ENCODE measurements around the gene MICOS13.

MICOS13 gene

DNA sequence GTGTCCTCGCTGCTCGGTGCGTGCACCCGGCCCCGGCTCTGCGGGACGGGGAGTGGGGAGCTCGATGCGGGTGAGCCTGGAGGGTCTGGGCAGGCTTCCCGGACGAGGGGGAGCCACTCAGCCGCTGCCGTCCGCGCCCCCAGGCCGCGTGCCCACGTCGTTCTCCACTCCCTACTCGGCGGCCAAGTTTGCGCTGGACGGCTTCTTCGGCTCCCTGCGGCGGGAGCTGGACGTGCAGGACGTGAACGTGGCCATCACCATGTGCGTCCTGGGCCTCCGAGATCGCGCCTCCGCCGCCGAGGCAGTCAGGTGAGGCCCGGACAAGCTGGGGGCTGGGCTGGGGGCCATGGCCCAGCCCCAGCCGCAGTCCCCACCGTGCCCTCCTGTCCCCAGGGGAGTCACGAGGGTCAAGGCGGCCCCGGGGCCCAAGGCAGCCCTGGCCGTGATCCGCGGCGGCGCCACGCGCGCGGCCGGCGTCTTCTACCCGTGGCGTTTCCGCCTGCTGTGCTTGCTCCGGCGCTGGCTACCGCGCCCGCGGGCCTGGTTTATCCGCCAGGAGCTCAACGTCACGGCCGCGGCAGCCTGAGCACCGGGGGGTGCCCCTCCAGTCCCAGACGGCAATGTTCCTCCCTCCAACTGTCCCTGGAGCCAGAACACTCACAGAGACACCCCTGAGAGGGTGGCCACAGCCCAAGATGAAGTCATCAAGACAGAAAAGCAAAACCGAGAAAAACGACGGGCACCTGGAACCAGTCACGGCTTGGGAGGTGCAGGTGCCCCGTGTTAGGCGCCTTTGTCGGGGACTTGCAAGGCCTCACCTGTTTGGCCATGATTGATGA lies 7.3 kb upstream of the MICOS13 start:
- no peak for DNase-seq

DNA sequence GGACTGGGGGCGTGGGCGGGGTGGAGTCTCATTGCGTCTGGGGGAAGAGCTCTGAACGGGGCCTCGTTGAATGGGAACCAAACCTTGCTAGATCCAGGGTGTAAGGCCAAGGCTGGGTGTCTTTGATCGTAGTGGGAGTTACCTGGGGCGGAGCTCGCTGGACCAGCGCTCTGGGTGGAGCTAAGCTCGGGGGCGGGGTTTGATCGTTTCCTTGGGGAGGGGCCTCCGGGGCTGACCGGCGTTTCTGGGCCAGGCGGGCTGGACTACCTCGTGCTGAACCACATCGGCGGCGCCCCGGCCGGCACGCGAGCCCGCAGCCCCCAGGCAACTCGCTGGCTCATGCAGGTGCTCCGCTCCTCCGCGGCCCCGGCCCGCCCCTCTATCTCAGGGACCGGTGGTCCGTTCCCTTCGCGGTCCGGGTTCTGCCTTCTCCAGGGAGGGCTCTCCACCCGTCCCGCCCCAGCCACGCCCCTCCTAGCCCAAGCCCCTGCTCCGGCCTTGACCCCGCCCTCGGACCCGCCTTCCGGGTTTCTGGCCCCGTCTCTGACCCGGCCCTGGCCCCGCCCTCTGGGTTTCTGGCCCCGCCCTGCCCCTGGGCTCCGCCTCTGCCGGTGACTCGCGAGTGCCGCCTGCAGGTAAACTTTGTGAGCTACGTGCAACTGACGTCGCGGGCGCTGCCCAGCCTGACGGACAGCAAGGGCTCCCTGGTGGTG lies 6.5 kb upstream of the MICOS13 start:
- DNase-seq, result peak; percentile 98

DNA sequence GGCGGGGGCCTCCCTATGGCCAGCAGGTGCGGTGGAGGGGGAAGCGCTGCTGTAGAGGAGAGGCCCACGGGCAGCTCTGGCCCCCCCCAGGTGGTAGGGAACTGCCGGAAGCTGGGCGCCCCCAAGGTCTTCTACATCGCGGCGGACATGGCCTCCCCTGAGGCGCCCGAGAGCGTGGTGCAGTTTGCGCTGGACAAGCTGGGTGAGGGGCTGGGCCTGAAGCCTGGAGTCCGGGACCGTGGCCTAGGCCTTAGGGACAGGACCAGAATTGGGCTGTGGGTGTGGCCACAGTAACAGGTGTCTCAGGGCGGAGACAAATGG lies 6.0 kb upstream of the MICOS13 start:
- no peak for DNase-seq

DNA sequence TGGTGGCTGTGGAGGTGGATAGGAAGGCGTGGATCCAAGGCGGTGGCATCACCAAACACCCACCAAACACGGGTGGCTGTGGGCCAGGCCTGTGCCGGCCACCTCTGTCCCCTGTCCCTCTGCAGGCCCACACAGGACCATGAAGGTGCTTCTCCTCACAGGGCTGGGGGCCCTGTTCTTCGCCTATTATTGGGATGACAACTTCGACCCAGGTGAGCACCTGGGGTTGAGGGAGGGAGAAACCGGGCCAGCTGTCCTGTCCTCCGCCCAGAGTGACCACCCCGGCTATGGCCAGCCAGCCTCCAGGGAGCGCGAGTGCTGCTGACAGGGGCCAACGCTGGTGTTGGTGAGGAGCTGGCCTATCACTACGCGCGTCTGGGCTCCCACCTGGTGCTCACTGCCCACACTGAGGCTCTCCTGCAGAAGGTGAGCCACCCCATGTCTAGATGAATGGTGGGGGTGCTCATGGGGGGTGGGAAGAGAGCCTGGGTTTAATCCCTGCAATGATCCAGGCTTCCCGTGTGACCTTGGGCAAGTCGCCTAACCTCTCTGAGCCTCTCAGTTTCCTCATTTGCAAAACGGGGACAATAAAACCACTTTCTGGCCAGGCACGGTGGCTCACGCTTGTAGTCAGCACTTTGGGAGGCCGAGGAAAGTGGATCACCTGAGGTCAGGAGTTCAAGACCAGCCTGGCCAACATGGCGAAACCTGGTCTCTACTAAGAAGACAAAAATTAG lies 4.5 kb upstream of the MICOS13 start:
- DNase-seq, result no peak

DNA sequence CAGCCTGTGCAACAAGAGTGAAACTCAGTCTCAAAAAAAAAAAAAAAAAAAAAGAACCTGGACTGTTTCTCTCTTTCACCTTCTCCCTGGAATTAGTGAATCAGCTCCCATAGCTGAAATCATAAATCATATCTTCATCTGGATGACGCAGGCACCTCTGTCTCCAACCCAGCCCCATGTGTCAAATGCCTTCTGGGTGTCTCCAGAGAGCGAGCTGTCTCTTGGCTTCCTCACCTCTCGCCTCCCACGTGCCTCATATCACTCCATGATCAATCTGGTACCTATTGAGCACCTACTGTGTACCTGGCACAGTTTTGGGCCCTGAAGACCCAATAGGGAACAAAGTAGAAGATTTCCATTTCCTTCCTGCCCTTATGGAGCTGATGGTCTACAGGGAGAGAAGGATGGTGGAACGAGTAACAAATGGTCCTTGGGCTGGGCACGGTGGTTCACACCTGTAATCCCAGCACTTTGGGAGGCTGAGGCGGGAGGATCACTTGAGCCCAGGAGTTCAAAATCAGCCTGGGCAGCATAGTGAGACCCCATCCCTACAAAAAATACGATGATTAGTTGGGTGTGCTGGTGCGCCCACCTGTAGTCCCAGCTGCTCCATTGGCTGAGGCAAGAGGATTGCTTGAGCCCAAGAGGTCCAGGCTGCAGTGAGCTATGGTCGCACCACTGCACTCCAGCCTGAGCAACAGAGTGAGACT lies 3.0 kb upstream of the MICOS13 start:
- no peak for DNase-seq

DNA sequence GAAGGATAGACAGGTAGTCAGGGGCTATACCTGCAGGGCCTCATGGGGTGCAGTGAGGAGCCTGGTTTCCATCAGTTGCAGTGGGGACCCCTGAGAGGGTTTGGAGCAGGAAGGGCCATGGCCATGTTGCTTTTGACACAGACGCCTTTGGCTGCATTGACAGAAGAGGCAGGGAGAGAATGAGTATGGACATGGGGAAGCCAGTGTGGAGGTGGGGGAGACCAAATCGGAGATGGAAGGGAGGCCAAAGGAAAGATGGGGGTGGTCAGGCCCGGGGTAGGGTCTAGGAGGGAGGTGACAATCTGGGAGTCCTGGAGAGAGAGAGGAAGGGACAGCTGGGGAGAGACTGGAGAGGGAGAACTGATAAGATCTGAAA lies 1.8 kb upstream of the MICOS13 start:
- DNase-seq, result no peak

DNA sequence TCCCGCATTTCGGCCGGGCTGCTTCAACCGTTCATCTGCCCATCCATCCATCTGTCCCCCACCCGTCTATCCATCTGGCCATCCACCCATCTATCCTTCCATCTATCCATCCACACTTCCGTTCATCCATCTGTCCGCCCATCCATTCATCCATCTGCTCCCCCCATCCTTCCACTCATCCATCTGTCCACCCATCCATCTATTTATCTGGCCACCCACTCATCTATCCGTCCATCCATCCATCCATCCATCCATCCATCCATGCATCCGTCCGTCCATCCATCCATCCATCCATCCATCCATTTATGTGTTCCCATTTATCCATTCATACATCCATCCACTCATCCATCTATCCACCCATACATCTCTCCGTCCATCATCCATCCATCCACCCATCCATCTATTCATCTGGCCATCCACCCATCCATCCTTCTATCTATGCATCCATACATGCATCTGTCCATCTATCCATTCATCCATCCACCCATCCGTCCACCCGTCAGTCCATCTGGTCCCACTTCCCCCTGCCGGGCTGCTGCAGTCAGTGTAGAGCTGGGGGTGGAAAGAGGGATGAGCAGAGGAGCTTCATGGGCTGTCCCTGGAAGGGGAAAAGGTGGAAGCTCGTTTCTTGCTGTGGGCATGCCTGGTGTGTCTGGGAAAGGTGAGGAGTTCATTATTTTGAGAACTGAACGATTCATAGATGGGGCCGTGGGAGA lies 1.2 kb upstream of the MICOS13 start:
- DNase-seq, result no peak

DNA sequence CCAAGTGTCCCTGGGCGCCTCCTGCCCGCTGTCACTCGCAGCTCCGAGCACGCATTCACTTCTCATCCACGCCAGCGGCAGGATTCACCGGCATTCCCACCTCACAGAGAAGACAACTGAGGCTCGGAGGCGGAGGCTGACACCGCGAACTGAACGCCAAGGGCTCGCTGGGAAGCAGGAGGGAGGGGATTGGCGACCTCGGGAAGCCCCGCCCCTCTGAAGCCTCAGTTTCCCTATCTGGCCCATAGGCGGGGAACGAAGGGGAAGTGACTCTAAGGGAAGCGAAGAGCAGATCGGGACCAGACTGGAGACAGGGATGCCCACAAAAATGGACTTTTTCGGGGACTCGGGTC lies 256 bp downstream of the MICOS13 start:
- DNase-seq, result peak in 1 of 2 donors; percentile 32

DNA sequence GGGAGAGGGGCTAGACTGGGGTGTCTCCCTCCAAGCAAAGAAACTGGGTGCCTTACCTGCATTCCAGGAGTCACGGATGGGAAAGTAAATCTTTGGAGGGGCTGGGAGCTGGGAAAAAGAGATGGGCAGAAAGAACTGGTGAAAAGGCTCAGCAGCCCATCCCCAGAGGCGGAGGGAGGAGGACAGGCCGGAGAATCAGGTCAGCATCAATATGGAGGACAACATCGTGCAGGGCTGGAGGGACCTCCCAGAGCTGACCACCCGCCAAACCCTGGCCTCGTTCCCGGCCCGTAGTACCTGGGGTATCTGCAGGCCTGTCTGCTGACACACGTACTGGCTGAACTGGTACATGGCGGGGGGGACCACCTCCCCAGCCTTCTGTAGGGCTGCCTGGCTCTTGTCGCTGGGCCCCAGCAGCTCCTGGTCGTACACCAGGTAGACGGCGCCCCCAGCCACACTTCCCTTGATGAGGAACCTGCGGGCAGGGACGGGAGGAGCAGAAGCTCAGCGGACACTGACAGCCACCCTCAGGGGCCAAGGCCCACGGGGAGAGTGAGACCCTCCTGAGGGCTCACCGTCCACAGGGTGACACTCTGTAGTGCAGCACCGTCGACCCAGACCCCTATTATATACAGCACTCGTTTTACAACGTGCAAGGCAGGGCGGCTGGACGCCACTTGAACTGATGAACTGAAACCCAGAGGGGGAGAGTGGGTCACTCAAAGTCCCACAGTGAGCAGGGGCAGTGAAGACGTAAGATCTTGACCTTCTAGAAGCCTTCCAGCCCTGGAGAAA lies 830 bp downstream of the MICOS13 start:
- DNase-seq, result no peak

DNA sequence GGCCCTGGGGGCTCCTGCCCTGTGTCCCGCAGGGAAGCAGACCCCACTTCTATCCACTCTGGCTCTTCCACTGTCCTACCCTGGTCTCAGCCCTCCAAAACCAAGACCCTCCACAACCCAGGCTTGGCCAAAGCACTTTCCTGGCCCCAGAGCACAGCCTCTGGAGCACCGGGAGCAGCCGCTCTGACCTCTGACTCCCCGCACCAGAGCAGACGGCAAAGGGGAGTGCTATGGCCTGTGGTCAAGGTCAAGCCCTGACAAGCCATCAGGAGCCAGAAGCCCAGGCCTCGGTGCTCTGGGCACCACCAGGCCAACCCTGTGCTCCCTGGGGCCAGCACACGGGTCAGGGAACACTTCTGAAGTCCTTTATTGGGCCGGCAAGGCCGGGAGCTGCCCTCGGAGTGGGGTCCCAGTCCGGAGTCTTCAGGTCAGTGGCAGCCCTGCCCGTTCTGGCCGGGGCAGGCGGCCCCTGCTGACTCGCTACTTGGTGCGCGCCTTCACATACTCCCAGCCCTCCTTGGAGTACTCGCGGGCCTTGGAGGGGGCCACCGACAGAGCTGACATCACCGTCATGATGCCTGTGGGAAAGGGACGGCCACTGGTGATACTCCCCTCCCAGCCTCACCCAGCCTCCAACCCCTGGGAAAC lies 2.1 kb downstream of the MICOS13 start:
- no peak for DNase-seq

DNA sequence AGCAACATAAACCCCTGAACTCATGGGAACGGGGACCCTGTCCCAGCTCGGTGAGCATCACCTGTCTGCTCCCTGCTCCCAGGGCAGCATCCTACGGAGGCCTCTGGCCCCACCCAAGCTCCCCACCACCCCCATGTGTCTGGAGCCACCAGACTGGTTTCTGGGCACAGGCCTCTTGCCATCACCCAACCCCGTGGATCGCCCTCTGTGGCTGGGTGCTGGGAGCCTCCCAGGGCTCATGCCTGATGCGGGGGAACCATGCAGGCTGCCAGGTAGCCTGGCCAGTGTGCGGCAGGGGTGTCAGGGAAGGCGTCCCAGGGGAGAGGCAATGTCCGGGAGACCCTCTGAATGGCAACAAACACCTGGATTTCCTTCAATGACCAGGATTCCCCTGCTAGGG lies 2.7 kb downstream of the MICOS13 start:
- no peak for DNase-seq

DNA sequence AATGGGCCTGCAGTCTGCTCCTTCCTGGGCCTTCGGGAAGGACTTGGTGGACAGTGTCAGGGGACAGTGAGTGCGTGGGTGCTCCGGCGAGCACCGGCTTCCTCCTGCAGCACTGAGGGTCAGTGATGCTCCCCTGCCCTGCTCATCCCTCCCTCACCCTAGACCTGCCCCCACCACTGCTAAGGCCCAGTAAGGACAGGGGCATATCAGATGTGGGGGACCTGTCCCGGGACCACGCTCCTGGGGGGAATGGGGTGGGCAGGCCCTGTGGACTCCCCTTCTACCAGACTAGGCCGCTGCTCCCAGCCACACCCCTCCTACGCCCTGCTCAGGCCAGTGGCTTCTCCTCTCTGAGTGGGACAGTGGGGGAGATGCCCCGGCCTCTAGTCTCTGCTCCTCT lies 3.2 kb downstream of the MICOS13 start:
- DNase-seq, result no peak

DNA sequence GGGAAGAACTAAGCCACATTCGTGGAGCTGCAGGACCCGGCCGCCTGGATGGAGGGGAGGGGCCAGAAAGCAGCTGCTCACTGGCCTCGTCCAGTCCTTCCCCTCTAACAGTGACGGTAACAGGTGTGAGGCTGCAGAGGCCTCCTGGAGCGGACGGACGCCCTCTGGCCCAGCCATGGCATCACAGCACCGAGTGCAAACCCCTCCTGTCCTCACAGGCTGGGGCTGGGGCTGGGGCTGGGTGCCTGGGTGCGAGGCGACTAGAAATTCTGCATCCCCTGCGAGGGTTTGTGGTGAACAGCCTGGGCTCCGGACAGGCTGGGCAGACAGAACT lies 3.6 kb downstream of the MICOS13 start:
- no peak for DNase-seq

DNA sequence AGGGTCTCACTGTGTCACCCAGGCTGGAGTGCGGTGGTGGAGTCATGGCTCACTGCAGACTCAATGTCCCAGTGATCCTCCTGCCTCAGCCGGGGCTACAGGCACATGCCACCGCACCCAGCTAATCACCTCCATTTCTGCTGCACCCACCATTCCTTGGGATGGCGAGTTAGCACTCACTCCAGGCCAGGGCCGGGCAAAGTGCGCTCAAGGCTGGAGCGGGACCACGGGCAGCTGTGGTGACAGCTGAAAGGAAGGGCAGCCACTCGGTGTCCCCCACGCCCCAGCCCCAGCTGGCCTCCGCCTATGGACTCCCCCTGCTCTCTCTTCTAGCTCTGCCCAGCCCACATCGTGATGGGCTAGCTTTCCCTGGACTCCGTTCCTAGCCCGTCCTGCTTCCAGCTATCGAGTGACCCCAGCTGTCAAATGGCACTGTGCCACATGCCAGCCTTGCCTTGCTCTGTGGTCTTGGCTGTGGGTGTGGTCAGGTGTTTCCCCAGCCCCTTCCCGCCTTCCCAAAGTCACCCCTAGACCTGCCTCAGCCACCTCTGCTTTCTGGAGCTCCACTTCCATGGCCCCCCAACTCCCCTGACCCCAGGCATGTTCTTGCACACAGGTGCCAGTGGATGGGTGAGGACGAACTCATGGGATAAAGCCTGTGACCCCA lies 4.1 kb downstream of the MICOS13 start:
- no peak for DNase-seq

DNA sequence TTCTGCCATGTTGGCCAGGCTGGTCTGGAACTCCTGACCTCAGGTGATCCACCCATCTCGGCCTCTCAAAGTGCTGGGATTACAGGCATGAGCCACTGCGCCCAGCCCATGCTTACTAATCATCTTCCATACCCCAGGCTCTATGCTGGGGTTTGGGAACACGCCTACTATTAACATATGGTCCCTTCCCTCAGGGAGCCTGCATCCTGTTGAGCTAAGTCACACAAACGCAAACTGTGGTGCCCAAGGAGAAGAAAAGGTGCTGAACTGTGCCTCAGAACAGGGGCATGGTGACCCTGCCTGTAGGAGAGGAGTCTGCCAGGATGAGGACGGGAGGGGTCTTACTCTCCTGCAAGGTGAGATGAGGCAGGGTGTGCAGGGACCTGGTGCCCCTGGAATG lies 5.6 kb downstream of the MICOS13 start:
- no peak for DNase-seq

DNA sequence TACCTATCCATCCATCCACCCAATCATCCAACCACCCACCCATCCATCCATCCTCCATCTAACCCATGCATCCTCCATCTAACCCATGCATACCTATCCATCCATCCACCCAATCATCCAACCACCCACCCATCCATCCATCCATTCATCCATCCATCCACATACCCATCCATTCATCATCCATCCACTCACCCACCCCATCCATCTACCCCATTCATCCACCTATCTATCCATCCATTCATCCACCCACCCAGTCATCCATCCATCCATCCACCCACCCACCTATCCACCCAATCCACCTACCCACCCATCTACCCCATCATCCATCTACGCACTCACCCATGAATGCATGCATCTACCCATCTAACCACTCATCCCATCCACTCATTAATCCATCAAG lies 6.6 kb downstream of the MICOS13 start:
- no peak for DNase-seq

DNA sequence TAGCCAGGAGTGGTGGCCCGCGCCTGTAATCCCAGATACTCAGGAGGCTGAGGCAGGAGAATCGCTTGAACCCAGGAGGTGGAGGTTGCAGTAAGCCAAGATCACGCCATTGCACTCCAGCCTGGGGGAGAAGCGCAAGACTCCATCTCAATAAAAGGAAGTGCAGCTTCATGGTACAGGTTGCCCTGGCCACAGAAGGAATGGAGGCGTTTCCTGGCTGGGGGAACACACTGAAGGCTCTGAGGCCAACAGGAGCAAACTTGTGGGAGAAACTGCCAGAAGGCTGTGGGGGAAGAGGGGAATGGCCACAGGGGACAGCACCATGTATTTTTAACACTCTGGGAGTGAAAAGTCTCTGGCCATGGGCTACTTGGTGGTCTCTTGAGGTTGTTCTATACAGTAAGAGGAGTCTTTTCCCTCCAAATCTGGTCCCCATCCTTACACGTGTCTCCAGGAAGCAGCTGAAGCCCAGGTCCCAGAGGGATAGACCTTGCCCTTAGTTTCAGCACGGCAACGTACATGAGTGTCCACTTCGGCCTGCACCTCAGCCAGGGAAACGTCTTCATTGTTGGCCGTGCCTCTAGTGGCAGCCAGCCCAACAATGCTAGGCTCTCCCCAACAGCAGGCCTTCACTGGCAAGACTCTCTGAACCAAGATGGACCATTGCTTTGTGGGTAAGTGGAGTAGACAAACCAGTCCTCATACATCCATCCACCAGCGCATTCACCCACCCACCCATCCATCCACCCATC lies 7.4 kb downstream of the MICOS13 start:
- no peak for DNase-seq

DNA sequence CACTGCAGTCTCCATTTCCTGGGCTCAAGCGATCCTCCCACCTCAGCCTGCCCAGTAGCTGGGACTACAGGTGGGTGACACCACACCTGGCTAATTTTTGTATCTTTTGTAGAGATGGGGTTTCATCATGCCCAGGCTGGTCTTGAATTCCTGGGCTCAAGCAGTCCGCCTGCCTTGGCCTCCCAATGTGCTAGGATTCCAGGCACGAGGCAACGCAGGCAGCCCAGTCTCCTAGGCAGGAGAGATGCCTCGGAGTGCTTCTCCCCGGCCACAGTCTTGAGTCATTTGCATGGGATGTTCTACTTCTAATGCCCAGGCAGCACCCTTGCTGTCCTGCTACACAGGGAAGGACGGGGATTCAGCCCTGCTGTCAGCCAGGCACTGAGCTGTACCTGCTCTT lies 8.7 kb downstream of the MICOS13 start:
- no peak for DNase-seq

DNA sequence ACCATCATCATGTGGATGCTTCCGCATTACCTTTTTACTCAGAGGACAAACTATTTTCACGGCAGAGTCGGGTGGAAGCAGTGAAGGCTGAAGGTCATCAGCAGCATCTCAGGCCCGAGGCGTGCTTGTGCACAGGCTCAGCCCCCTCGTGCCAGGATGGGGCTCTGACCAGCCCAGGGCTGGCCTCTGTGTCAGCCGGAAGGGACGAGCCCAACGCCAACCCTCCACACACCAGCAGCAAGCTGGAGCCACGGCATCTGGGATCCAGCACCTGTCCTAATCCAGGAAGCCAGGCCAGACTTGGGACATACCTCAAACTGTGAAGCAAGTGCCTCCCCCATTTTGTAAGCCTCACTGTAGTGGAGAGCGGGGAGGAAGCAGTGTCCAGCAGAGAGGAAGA lies 11.1 kb downstream of the MICOS13 start:
- no peak for DNase-seq

DNA sequence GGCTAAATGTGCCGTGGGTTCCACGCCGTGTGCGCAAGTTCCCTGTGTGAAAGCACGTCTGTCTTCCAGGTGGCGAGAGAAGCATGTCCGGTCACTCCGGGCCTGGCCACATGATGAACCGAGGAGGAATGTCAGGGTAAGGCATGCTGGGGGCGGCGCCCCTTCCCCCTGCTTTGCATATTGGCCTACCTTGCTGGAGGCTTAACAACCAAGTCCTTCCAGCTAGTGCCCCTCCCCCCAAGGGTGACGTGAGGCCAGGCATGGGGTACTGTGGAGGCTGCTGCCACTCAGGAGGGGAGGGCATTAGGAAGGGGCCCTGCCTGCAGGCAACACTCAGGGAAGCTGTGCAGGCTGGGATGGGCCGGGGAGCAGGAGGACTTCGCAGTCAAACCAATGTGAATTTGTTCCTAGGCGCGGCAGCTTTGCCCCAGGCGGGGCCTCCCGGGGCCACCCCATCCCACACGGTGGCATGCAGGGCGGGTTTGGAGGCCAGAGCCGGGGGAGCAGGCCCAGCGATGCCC lies 12.5 kb downstream of the MICOS13 start:
- no peak for DNase-seq
